Epidermal melanocyte (primary cell): Measurements from ENCODE around the gene IQCK.

ENCODE experiments used
- DNase-seq: peaks from one replicate; pipeline ENCODE4 v3.0.0; 2011; ENCODE audit warnings: low spot score; ENCODE audit not compliant: insufficient read length

The IQCK gene

DNA sequence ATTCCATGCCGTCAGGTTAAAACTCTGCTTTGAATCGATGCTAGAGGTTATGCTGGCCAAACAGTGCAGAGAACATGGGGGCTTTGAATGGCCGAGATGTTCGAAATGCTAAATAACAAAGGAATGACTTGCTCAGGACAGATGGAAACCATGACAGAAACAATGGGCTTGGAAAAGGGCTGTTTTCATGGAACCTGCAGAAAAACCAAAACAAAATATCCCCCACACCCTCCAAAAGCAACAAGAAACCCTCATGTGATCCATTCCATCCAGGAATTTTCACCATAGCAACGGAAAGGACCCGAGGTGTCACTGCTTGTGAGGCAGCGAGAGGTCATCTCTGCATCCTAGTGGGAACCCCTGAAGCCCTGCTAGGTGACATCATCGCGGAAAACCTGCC, 141.1 kb downstream of the IQCK start:
- DNase-seq: no peak

DNA sequence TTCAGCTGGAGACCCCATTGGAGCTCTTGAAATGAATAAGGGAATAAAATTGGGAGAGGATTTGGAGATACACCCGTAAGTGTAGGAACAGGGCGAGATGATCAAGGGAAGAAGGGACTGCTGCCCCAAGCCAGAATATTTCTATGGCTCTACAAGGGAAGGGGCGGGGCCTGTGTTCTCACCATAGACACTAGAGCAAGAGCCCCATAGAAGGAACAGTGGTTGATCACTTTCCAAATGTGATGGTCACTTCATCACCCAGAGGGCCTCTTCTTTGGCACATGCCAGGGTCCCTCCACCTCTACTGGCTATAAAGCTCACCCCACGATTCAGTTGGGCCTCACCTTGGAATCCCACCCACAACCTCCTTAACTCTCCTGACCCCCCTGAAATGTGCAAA, 141.5 kb downstream of the IQCK start:
- no peak for DNase-seq

DNA sequence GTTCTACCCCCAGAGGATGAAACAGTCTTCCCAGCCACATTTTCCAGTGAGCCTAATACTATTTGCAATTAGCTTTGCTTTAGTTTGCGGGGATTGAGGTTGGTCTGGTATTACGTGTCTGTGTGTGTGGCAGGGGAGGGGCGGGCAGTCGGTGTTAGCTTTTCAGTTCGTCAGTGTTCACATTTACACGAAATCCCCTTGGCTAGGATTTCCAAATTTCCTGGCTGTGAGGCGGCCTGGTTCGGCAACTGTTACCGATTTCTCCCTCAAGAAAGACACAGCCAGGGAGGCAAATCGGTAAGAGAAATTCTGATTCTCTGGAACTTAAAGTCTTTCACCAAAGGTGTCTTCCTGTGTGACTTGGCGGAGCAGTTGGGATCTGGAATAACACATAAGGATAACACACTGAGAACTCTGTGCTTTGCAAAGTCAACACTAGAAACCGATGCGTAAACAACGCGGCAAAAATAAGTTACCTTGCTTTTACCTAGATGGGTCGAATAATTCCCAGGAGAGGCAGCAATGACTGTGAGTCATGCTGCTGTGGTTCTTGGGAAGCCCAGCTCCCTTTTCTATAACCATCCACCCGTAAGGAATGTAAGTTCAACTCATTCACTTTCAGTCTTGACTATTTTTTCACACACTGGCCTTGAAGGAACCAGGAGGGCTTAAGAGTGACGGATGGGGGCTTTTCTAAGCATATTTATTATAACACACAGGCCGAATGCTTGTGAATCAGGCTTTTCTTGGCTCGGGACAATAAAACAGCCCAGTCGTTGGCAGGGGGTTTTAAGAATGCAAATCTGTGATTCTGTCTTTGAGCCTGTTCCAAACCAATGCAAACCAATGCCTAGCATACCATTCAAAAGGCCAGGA, 142.3 kb downstream of the IQCK start:
- no peak for DNase-seq

DNA sequence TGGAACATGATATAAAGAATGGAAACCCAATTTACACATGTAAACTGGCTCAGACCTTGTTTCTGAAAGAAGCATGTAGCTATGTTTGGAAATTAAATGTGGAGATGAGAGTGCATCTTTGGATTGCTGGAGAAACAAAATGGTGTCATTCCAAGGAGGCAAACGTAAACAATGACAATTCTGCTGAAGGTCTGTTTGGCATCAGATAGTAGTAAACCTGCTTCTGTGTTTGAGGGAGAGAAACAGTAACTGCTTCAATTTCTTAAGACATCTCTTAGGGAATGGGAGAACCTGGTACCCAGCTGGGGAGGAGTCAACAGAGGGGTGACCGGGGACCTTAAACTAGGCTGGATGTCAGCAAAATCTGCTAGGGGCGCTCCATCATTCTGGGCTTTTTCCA, 143.1 kb downstream of the IQCK start:
- no peak for DNase-seq

DNA sequence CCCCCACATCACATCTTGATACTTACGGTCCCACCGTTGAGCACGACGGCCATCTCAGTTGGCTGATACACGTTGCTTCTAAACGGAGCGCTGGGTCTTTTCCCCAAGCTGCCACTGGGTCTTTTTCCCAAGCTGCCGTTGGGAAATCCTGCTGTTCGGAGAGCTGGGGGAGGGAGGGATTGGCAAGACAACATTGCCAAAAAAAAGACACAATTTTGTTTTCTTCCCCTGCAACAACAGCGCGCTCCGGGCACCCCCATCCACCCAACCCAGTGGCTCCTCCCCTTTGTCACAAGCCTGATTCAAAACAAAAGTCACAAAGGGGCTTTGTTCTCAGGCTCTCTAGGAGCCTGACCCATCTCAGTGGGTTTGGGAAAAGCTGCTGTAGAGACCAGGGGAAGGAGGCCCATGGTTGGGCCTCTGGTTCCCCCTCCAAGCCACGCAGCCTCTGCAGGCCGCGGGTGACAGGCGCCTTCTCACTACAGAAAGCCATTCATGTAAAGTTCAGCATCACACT, 143.8 kb downstream of the IQCK start:
- peak; percentile 62 for DNase-seq

DNA sequence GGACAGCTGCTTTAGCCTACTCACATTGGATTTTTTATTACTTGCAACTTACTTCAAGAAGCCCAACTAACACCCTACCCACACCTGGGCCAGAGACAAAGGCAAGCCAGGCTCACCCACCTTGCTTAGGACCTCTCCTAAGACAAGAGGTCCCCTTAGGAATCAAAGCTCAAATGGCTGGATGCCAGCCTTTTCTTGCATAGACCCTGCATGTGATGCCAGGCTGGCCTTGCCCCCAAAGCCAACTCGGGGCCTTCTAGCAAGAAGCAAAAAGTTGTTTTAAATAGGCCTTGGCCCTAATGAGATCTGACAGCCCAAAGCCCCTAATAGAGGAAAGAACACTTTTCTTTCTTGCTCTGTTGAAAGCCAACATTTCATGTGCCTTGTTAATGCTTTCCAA, 145.9 kb downstream of the IQCK start:
- DNase-seq: no peak

DNA sequence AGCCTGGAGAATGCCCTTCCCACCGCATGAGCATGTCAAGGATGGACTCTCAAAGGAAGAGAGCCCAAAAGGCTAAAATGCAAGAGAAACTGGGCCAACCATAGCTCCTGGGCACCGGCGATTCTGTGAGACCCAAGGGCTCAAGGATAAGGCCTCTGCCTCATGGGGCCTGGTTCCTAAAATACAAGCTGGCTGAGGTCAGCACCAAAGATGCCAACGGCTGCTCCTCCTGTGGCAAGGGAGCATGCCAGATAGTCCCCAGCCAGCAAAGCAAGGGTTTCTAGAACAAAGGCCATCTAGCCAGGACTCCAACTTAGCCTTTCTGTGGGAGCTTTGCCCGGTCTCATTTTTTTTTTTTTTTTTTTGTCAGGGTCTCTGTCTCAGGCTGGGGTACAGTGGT, 146.5 kb downstream of the IQCK start:
- no peak for DNase-seq

DNA sequence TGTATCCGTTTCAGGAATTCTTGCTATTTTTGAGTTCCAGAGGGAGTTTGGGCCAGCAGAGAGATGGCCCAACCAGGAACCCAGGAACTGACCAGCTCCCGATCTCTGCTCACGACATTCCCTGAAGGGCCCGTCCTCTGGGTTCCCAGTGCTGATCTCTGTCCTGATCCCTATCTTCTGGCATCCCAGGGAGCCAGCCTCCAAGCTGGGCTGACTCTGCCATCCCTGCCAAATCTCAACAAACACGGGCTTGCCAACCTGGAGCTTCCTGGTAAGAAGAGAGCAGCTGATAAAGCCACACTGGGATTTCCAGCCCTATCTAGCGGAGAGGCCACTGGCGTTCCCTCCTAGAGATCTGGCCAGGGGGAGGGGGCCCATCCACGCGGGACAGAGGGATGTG, 150.3 kb downstream of the IQCK start:
- no peak for DNase-seq

DNA sequence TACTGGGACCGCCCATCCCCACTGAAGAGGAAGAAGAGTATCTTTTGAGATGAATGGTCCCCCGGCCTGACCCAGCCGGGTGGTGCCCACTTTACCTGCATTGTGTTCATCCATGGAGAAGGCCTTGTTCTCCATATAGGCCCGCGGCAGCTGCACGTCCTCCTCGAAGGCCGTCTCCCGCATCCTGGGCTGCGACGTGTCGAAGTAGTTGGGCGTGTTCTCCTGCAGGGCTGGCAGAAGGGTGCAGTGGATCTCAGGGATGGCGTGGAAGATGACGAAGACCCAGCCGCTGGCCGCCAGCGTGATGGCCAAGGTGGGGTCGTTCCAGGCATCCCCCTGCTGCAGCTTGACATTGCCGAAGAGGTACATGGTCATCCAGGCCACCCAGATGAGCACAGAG, 153.7 kb downstream of the IQCK start:
- DNase-seq: no peak

DNA sequence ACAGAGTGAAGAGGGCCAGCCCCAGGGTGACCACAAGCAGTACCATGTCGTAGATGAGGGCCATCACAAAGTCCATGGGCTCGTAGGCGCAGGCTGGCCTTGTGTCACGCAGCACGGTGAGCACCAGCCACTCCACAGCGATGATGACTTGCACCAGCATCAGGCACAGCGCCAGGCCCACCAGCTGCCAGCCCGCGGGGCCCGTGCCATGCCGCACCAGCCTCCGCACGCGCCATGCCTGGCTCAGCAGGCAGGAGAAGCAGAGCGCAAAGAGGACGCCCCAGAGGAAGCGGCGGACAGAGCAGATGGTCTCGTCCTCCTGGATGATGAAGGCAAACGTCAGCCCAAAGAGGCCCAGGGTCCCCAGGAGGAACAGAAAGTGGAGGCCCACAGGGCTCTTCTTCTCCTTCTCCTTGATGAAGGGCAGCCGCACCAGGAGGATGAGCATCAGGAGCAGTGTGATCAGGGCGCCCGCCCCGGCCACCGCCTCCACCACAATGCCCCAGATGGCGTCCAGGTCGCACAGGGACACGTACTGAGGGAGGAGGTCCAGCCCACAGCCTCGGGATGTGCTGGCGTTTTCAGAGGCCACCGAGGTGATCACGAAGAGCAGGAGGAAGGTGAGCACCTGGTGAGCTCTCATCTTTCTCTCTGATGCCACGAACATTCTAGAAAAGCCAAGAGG, 154.2 kb downstream of the IQCK start:
- no peak for DNase-seq

DNA sequence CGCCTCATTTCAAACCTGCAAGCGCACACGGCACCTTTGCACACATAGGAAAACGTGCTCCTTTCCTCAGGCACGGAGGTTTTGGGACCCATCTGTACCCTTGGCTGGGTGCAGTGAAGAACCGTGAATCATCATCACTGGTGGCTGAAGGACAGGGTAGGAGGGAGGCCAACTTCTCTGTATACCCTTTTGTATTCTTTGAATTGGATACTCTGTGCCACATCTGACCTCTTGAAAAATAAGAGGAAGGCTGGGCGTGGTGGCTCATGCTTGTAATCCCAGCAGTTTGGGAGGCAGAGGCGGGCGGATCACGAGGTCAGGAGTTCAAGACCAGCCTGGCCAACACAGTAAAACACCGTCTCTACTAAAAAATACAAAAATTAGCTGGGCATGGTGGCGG, 154.9 kb downstream of the IQCK start:
- DNase-seq: no peak

DNA sequence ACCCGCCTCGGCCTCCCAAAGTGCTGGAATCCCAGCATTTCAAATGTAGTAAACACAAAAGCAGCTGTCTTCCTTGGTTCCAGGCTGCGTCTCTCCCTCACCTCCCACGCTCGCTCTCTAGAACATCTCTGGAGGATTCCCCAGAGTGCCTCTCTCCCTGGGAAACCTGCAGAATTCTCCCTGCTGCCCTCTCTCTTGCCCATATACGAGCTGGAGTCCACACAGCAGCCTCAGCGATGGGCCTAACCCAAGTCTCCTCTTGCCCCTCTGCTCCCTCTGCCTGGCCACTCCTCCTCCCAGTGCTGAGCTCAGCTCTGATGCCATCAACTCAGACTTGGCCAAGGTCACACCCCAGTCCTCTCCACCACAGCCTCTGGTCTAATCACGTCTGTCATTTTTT, 156.0 kb downstream of the IQCK start:
- no peak for DNase-seq

DNA sequence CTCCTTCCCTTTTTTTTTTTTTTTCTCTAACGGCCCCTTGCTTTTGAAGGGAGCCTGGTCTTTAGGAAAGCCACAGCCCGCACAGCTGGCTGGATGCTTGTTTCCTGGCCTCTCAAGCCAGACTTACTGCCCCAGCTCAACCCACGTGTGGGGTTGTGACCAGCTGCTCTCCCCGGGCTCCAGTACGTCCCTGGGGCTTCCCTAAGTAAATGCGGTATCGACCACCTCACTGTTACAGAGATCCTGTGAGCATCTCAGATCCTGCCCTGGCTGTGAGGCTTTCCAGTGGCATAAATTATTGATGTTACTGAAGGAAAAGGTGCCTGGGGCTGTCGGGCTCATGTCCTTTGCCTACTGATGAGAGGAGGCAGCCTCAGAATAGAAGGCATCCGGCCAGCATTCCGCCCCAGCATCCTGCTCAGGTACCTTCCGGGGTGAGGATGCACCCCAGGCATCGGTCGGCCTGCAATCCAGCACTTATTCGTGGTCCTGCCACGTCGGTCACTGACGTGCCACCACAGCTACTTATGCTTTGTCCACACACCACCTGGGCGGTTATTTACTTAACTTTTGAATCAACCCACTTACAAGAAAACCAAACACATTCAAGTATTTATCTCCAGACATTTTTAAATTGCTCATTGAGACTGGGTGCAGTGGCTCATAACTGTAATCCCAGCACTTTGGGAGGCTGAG, 156.9 kb downstream of the IQCK start:
- no peak for DNase-seq

DNA sequence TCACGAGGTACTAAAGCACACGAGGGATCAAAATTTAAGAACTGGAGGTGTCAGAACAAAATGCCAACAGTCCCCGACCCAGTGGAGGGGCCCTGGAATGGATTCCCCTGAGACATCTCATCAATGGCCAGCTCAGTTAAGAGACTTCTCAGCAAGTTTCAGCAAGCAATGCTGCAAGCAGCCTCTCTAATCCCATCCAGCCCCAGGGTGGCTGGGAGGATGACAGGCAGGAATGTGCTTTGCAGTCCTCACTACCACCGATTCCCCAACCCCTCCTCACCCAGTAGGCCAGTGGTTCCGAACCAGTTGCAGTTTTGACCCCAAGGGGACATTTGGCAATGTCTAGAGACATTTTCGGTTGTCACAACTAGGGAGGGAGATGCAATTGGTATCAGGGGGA, 157.8 kb downstream of the IQCK start:
- DNase-seq: no peak

DNA sequence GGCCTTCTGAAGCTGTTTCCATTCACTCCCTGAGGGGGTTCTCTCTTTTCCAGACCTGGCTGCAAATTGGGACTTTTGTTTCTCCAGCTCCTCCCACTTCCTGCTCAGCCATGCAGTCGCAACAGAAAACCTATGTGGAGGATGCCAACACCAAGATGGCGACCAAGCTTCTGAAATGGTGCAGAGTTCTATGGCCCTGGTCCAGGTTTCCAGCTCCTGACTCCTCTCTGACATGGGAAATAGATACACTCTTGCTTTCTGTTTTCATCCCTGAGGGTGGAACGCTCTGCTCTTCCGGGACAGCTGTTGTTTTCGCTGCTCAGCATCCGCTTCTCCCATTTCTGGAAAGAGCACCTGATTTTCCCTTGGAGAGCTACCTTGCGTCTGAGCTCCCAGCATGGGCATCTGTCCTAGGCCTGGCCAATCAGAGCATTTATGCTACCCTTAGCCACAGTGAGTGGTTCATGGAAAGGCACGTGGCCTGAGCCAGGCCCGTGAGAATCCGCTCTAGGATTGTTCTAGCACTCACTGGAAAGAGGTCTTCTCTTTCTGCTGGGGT, 158.5 kb downstream of the IQCK start:
- DNase-seq: no peak

DNA sequence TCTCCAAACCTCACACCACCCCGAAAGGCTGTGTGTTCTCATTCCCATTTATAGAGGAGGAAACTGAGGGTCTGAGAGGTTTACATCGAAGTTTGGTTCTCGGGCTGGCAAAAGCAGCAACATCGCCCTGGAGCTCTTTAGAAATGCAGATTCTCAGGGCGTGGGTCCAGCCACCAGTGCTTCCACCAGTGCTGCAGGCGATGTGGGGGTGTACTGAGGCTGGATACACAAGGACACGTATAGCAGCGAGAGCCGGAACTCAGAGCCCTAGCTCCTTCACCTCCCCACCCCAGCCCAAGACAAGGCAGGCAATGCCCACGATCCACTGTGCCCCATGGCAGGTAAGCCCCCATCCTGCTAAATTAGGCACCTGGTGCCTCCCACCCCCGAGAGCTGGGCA, 160.7 kb downstream of the IQCK start:
- DNase-seq: no peak

DNA sequence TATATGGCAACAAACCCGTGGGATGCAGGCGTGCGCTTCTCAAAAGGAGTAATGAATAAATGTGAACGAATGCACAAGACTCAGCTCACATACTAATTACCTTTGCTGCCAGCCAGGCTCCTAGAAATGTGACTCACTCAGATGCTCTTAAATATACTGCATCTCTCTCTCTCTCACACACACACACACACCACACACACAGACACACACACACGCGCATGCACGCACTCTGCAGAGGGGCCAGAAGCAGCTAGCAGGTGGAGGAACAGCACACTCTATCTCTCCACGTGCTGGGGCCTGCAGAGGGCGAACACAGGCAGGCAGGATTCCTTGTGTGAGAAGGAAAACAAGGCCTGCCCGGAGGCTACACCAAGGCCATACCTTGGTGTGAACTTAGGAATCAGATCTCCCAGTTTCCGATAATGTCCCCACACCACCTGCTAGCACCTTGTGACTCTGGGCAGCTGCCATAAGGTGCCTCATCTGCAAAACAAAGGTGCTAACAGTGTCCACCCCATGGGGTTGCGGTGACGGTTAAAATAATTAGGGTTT, 161.2 kb downstream of the IQCK start:
- no peak for DNase-seq

DNA sequence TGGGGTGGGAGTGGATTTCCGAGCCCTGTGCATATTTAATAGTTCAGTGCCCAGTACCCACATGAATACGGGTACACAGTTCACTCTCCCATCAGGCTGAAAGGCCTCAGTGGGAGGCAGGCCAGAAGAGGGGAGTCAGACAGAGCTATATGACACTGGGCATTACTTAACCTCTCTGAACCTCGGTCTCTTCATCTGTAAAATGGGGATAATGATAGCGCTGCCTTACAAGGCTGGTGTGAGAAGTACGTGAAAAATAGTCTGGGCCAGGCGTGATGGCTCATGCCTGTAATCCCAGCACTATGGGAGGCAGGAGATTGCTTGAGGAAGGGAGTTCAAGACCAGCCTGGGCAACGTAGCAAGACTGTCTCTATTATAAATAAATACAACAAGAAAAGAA, 163.0 kb downstream of the IQCK start:
- DNase-seq: no peak

DNA sequence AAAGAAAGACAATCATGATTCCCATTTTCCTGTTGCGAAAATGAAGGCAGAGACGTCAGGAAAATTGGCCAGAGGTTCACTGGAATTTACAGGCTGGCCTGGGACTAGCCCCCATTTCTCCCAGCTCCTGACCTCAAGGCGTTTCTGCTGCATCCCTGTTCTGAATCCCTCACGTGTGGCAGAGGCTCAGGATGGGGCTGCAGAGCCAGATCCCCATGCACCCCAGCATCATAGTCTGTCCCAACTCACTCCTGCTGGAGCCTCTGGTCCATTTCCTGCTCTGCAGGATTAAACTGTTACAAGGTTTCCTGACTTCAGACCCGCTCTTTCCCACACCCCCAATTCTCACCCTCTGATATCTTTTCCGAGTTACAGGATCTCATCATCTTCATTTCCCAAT, 163.7 kb downstream of the IQCK start:
- no peak for DNase-seq

DNA sequence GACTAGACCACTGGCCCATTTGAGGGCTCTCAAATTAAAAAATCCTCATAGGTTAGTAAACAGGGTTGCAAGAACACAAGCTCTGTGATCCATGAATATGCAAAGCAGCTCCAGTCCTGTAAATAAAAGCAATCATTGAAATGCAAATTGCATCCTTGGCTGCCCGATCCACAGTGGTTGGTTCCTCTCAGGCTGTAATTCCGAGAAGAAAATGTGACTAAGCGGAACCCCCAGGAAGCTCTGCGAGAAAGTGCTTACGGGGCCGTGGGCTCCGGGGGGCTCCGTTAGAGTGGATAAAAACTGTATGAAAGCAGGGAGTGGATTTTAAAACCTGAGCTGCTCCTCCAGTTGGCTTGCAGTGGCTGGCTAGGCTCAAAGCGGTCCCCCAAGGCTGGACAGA, 164.1 kb downstream of the IQCK start:
- DNase-seq: no peak

DNA sequence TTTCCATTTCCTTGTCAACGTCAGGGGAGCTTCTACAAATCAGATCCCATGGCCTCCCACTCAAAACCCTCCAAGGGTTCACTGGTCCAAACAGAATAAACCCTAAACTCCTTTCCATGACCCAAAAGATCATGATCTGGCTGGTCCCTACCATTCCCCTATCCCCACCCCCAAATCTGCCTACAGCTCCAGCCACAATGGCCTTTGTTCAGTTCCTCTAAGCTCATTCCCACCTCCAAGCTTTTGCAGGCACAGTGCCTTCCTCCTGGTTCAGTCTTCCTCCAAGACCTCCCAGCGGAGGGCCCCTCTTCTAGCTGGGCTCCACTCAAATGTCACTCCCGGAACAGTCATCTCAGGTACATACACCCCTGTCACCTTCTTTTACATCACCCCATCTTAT, 164.6 kb downstream of the IQCK start:
- DNase-seq: no peak
